KMS-11 (cell line): Measurements from ENCODE around the gene RGS13.

Experiments used
- H2AFZ ChIP-seq: fragments of 200-600 bp; sonication (generic); 2 replicates; pipeline ENCODE4 v1.6.1; 2016; ENCODE audit warnings: antibody characterized with exemption, mixed run types, low read depth
- H3K27ac ChIP-seq: fragments of 200-600 bp; sonication (generic); 2 replicates; pipeline ENCODE4 v1.6.1; 2016; ENCODE audit warnings: mild to moderate bottlenecking, mixed run types
- H3K27me3 ChIP-seq: fragments of 200-600 bp; sonication (generic); 2 replicates; pipeline ENCODE4 v1.6.1; 2017; ENCODE audit warnings: mild to moderate bottlenecking, low read depth, mixed run types, moderate library complexity; ENCODE audit not compliant: insufficient read depth
- H3K36me3 ChIP-seq: fragments of 200-600 bp; sonication (generic); 2 replicates; pipeline ENCODE4 v1.6.1; 2017; ENCODE audit warnings: mild to moderate bottlenecking, mixed run types; ENCODE audit not compliant: insufficient read depth
- H3K4me1 ChIP-seq: fragments of 200-600 bp; sonication (generic); 2 replicates; pipeline ENCODE4 v1.6.1; 2016; ENCODE audit warnings: mild to moderate bottlenecking, low read depth, mixed run types; ENCODE audit not compliant: poor library complexity, severe bottlenecking
- H3K4me2 ChIP-seq: fragments of 200-600 bp; sonication (generic); 2 replicates; pipeline ENCODE4 v1.7.0; 2016; ENCODE audit warnings: mild to moderate bottlenecking, mixed run types
- H3K4me3 ChIP-seq: fragments of 200-600 bp; sonication (generic); IDR thresholded peaks from 2 replicates; pipeline ENCODE4 v1.6.1; 2017; ENCODE audit warnings: low read depth, low read length, mixed read lengths; ENCODE audit not compliant: insufficient read depth
- H3K79me2 ChIP-seq: fragments of 200-600 bp; sonication (generic); 2 replicates; pipeline ENCODE4 v1.6.1; 2016; ENCODE audit warnings: low read depth, mixed run types; ENCODE audit not compliant: insufficient read depth
- H3K9ac ChIP-seq: fragments of 200-600 bp; sonication (generic); 2 replicates; pipeline ENCODE4 v1.6.1; 2016; ENCODE audit warnings: mild to moderate bottlenecking, mixed run types
- H4K20me1 ChIP-seq: fragments of 200-600 bp; sonication (generic); 2 replicates; pipeline ENCODE4 v1.6.1; 2016; ENCODE audit warnings: mild to moderate bottlenecking, mixed run types; ENCODE audit not compliant: insufficient read depth
- TF ChIP-seq, protein P1 (sequence below): fragments of 200-600 bp; sonication (generic); conservative IDR thresholded peaks from 2 replicates; pipeline ENCODE4 v1.6.1; 2017; ENCODE audit warnings: low read depth, mild to moderate bottlenecking, antibody characterized with exemption, low read length, moderate library complexity, mixed read lengths

The RGS13 gene

DNA sequence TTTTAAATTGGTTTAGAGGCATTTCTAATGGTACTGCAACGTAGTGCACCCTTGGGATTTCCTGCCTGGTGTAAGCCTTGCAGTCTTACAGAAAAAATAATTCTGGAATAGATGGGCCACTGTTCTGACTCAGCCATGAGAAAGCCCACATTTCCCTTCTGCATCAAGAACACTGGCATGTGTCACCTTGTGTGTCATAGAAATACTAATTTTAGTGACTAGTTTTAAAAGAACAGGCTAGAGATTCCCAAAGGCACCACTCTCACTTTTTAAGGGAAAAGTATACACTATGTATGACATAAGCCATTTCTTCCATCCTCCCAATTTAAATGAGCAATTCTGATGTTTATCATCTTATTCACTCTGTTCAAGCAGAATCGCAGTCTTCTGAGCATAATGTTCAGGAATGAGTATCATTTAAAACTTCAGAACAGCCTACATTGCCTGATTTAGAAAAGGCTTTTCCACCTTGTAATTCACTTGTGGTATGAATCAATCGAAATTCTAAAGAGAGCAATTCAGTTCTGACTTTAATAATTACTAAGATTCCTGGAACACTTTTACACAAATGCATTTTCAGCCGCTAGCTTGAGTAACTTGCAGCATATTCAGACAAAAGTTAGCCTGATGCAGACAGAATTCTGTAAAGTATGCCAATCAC is 18.8 kb downstream of the RGS13 start:
- TF ChIP-seq, protein P1, sequence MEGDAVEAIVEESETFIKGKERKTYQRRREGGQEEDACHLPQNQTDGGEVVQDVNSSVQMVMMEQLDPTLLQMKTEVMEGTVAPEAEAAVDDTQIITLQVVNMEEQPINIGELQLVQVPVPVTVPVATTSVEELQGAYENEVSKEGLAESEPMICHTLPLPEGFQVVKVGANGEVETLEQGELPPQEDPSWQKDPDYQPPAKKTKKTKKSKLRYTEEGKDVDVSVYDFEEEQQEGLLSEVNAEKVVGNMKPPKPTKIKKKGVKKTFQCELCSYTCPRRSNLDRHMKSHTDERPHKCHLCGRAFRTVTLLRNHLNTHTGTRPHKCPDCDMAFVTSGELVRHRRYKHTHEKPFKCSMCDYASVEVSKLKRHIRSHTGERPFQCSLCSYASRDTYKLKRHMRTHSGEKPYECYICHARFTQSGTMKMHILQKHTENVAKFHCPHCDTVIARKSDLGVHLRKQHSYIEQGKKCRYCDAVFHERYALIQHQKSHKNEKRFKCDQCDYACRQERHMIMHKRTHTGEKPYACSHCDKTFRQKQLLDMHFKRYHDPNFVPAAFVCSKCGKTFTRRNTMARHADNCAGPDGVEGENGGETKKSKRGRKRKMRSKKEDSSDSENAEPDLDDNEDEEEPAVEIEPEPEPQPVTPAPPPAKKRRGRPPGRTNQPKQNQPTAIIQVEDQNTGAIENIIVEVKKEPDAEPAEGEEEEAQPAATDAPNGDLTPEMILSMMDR = no peak
- Histone ChIP-seq H3K4me3 (no peak overlapping the region), H3K4me2 (no peak overlapping the region), H3K36me3 (no peaks in the 10 kb centered on the region), H3K9ac (no peak overlapping the region), H4K20me1 (no peaks in the 10 kb centered on the region), H2AFZ (no peak overlapping the region), H3K4me1 (no peaks in the 10 kb centered on the region), H3K27me3 (no peaks in the 10 kb centered on the region), H3K27ac (no peak overlapping the region), H3K79me2 (no peaks in the 10 kb centered on the region)

DNA sequence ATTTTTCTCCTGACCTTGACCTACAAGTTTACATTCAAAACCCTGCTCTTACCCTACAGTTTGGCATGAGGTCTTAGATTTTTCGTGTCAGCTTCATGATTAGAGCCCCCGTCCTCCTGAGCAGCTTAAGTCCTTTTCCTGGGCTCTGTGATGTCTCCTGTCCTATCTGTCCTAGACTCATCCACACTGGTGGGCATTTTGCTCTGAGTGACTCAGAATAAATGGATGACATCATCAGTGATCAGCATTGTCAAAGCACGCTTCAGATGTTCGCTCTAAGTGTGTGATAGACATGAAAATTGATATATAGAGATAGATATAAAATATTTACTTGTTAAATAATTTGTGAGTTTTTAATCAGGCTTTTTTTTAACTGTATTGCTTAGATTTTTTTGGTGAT is 21.8 kb downstream of the RGS13 start:
- TF ChIP-seq, protein P1 = no peak
- no peak overlapping the region for H3K4me3 ChIP-seq
- H3K27ac ChIP-seq = no peak overlapping the region

GRCh38 chr1:192658255-192658654 is 22.3 kb downstream of the RGS13 start:
- no peak overlapping the region for H2AFZ ChIP-seq
- H3K4me1 ChIP-seq = no peaks in the 10 kb centered on the region
- no peaks in the 10 kb centered on the region for H4K20me1 ChIP-seq
- H3K4me2 ChIP-seq = no peak overlapping the region
- H3K4me3 ChIP-seq = no peak overlapping the region
- no peak overlapping the region for H3K27ac ChIP-seq
- H3K36me3 ChIP-seq = no peaks in the 10 kb centered on the region
- H3K79me2 ChIP-seq = no peaks in the 10 kb centered on the region
- H3K9ac ChIP-seq = no peak overlapping the region
- H3K27me3 ChIP-seq = no peaks in the 10 kb centered on the region
- TF ChIP-seq, protein P1 = no peak

More for the DNA sequence above, 21.8 kb downstream of the RGS13 start:
- no peaks in the 10 kb centered on the region for H3K79me2 ChIP-seq
- no peaks in the 10 kb centered on the region for H3K4me1 ChIP-seq
- H4K20me1 ChIP-seq = no peaks in the 10 kb centered on the region
- no peak overlapping the region for H2AFZ ChIP-seq
- H3K36me3 ChIP-seq = no peaks in the 10 kb centered on the region
- H3K27me3 ChIP-seq = no peaks in the 10 kb centered on the region
- no peak overlapping the region for H3K4me2 ChIP-seq
- no peak overlapping the region for H3K9ac ChIP-seq

GRCh38 chr1:192660613-192661012 is 24.7 kb downstream of the RGS13 start:
- Histone ChIP-seq H4K20me1 (no peaks in the 10 kb centered on the region), H3K27me3 (no peaks in the 10 kb centered on the region)
- TF ChIP-seq, protein P1 = no peak

More at GRCh38 chr1:192660613-192661012, 24.7 kb downstream of the RGS13 start:
- Histone ChIP-seq H3K4me2 (no peak overlapping the region), H3K4me1 (no peaks in the 10 kb centered on the region), H3K79me2 (no peaks in the 10 kb centered on the region), H3K36me3 (no peaks in the 10 kb centered on the region), H2AFZ (no peak overlapping the region), H3K27ac (no peak overlapping the region), H3K4me3 (no peak overlapping the region), H3K9ac (no peak overlapping the region)
